MM.1S (cell line): Measurements from ENCODE around the gene DHH.

Source experiments
- EZH2phosphoT487 ChIP-seq: fragments of 300-600 bp; sonication (generic); IDR thresholded peaks from 2 replicates; pipeline ENCODE4 v1.6.1; 2018; ENCODE audit warnings: antibody characterized with exemption, low read length
- TF ChIP-seq, protein P1 (sequence below): fragments of 300-600 bp; sonication (generic); IDR thresholded peaks from 2 replicates; pipeline ENCODE4 v1.5.1; 2016; ENCODE audit warnings: antibody characterized with exemption, low read length, mixed read lengths

GRCh38 chr12:49051777-49052438 is 42.7 kb downstream of the DHH start:
- TF ChIP-seq, protein P1, sequence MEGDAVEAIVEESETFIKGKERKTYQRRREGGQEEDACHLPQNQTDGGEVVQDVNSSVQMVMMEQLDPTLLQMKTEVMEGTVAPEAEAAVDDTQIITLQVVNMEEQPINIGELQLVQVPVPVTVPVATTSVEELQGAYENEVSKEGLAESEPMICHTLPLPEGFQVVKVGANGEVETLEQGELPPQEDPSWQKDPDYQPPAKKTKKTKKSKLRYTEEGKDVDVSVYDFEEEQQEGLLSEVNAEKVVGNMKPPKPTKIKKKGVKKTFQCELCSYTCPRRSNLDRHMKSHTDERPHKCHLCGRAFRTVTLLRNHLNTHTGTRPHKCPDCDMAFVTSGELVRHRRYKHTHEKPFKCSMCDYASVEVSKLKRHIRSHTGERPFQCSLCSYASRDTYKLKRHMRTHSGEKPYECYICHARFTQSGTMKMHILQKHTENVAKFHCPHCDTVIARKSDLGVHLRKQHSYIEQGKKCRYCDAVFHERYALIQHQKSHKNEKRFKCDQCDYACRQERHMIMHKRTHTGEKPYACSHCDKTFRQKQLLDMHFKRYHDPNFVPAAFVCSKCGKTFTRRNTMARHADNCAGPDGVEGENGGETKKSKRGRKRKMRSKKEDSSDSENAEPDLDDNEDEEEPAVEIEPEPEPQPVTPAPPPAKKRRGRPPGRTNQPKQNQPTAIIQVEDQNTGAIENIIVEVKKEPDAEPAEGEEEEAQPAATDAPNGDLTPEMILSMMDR, result no peak
- no peak for TF ChIP-seq EZH2phosphoT487
